ENCODE data around the gene EVC2.
"Not testable (repeated sequence)": the region's sequence is repeated elsewhere in the genome, so short reads cannot be mapped to it uniquely, and the experiment has no call there.

The EVC2 gene

GRCh38 chr4:5616331-5616950, 91.9 kb downstream of the EVC2 start:
- DNase-seq: no peak

- no peak for DNase-seq
Measured at GRCh38 chr4:5615496-5616075, 92.8 kb downstream of the EVC2 start.

- DNase-seq: no peak
Measured at GRCh38 chr4:5611750-5612149, 96.6 kb downstream of the EVC2 start.

- no peak for DNase-seq
Measured at GRCh38 chr4:5609306-5610007, 98.9 kb downstream of the EVC2 start.

- not testable (repeated sequence) for DNase-seq
Measured at GRCh38 chr4:5593828-5594227, 114.5 kb downstream of the EVC2 start.

GRCh38 chr4:5592272-5592671, 116.1 kb downstream of the EVC2 start:
- no peak for DNase-seq

- DNase-seq: no peak
Measured at GRCh38 chr4:5589495-5589894, 118.9 kb downstream of the EVC2 start.

GRCh38 chr4:5588046-5588445, 120.3 kb downstream of the EVC2 start:
- no peak for DNase-seq

- no peak for DNase-seq
Measured at GRCh38 chr4:5575941-5576340, 132.4 kb downstream of the EVC2 start.

- no peak for DNase-seq
Measured at GRCh38 chr4:5574386-5574785, 134.0 kb downstream of the EVC2 start.

- no peak for DNase-seq
Measured at GRCh38 chr4:5573965-5574364, 134.4 kb downstream of the EVC2 start.

GRCh38 chr4:5572751-5573150, 135.6 kb downstream of the EVC2 start:
- DNase-seq: no peak

GRCh38 chr4:5572114-5572513, 136.2 kb downstream of the EVC2 start:
- DNase-seq: no peak

- no peak for DNase-seq
Measured at GRCh38 chr4:5571646-5572045, 136.7 kb downstream of the EVC2 start.

- no peak for DNase-seq
Measured at GRCh38 chr4:5569451-5569850, 138.9 kb downstream of the EVC2 start.

GRCh38 chr4:5568931-5569330, 139.4 kb downstream of the EVC2 start:
- no peak for DNase-seq

GRCh38 chr4:5568336-5568735, 140.0 kb downstream of the EVC2 start:
- DNase-seq: no peak

GRCh38 chr4:5566991-5567390, 141.4 kb downstream of the EVC2 start:
- DNase-seq: no peak

GRCh38 chr4:5566526-5566925, 141.8 kb downstream of the EVC2 start:
- no peak for DNase-seq

- no peak for DNase-seq
Measured at GRCh38 chr4:5563856-5564255, 144.5 kb downstream of the EVC2 start.

- DNase-seq: no peak
Measured at GRCh38 chr4:5562476-5562875, 145.9 kb downstream of the EVC2 start.

GRCh38 chr4:5561286-5561685, 147.1 kb downstream of the EVC2 start:
- DNase-seq: no peak

- DNase-seq: no peak
Measured at GRCh38 chr4:5558502-5558901, 149.9 kb downstream of the EVC2 start.

- DNase-seq: no peak
Measured at GRCh38 chr4:5554376-5554775, 154.0 kb downstream of the EVC2 start.

- no peak for DNase-seq
Measured at GRCh38 chr4:5553801-5554200, 154.6 kb downstream of the EVC2 start.
